Thymus (tissue), 11 donors: ENCODE results near the gene MAP7D1. TPM values are rescaled to one million over a fixed set of nuclear protein-coding genes. Genes with fewer than 3 reads are reported as not detected.
A peak's percentile ranks its signal among the peaks of the same experiment; 100 is the strongest.
"Not testable (repeated sequence)": the region's sequence is repeated elsewhere in the genome, so short reads cannot be mapped to it uniquely, and the experiment has no call there.

ENCODE experiments used
- DNase-seq, 9 donors: peaks; one replicate each; pipeline ENCODE4 v3.0.0-alpha.2; 2013; ENCODE audit warnings: low spot score in 9 of 9, low read depth in 6 of 9, missing footprints in 1 of 9
- H3K27ac ChIP-seq, 2 donors: one replicate each; pipeline ENCODE4 v1.5.1; 2013; ENCODE audit warnings: control low read depth in 1 of 2, low read depth in 1 of 2, low read length in 1 of 2, mild to moderate bottlenecking in 1 of 2, moderate library complexity in 1 of 2
- H3K27me3 ChIP-seq, 2 donors: one replicate each; pipeline ENCODE4 v1.5.1; 2013; ENCODE audit warnings: low read length in 1 of 2; ENCODE audit not compliant: control insufficient read depth in 2 of 2, insufficient read depth in 1 of 2
- H3K36me3 ChIP-seq, 2 donors: one replicate each; pipeline ENCODE4 v1.5.1; 2013; ENCODE audit warnings: low read length in 1 of 2, mild to moderate bottlenecking in 1 of 2, moderate library complexity in 1 of 2; ENCODE audit not compliant: control insufficient read depth in 2 of 2, insufficient read depth in 2 of 2
- H3K4me1 ChIP-seq, 2 donors: one replicate each; pipeline ENCODE4 v1.5.1; 2013; ENCODE audit warnings: low read length in 2 of 2; ENCODE audit not compliant: control insufficient read depth in 2 of 2, insufficient read depth in 2 of 2
- H3K4me3 ChIP-seq, 2 donors: one replicate each; pipeline ENCODE4 v1.5.1; 2013; ENCODE audit warnings: low read length in 2 of 2, control low read depth in 1 of 2, mild to moderate bottlenecking in 1 of 2
- H3K9me3 ChIP-seq, 2 donors: one replicate each; pipeline ENCODE4 v1.5.1; 2013; ENCODE audit warnings: low read length in 1 of 2, mild to moderate bottlenecking in 1 of 2; ENCODE audit not compliant: control insufficient read depth in 2 of 2, insufficient read depth in 1 of 2
- WGBS: extraction: QIAGEN DNeasy Blood & Tissue Kit; methylation state at CpG from one replicate; pipeline ENCODE4 v1.1.7; 2013; 5-methylcytosine and 5-hydroxymethylcytosine counted together
- polyA plus RNA-seq: library from polyadenylated mRNA; stranded (reverse); fragments of 200-250 nt; gene quantifications from one replicate; pipeline ENCODE4 v1.2.3, GENCODE V29; 2013
- total RNA-seq: library from RNA; stranded (reverse); fragments of 120-200 nt; gene quantifications from one replicate; pipeline ENCODE4 v1.2.4, GENCODE V29; 2013
- donor health status: healthy.

The MAP7D1 gene
- total and polyA plus RNA-seq, 2 donors: 31.9 to 68.6 TPM

- Histone ChIP-seq H3K4me3 (no peak overlapping the region), H3K36me3 (peaks cover 0 to 7% of the 10 kb centered on the region in 2 donors), H3K9me3 (no peaks in the 10 kb centered on the region), H3K27me3 (no peaks in the 10 kb centered on the region), H3K4me1 (peaks cover 36 to 67% of the 10 kb centered on the region in 2 donors), H3K27ac (no peak overlapping the region)
- 98% methylated on average over 6 of the region's 6 CpGs for WGBS
- DNase-seq: no peak
Measured at GRCh38 chr1:36154335-36154734, 1.6 kb upstream of the MAP7D1 start.

DNA sequence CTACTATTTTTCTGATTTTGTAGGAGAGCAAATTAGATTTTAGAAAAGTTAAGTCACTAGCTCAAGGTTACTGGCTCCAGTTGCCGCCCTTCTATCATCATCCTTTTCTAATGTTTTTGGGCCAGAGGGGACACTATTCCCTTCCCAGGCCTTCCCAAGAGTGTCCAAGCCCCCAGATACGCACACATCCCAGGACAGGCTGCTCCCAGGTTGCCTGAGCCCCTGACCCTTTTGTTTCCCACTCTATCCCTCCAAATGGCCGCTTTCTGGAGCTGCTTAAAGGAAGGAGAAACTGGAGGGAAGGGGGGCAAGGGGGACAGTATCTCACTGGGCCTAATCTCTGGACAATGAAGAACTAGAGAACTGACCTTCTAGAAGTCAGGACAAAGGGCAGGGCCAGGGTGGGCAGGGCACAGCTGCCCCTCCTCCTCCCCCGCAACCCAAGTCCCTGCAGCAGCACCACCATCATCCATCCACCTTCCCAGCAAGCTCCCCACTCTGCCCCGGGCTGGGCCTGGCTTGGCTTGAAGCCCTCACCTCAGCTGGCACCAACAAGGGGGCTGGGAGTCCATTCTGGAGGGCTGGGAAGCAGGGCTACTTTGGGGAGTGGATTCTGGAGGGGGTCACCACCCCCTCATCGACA, 1.1 kb upstream of the MAP7D1 start:
- Histone ChIP-seq H3K4me3 (peak overlapping the region; percentile 90 to 99), H3K9me3 (no peaks in the 10 kb centered on the region), H3K27ac (peak overlapping the region; percentile 92 to 95), H3K4me1 (peaks cover 33 to 69% of the 10 kb centered on the region in 2 donors), H3K36me3 (peaks cover 0 to 13% of the 10 kb centered on the region in 2 donors), H3K27me3 (no peaks in the 10 kb centered on the region)
- peak in 1 of 9 donors; percentile 36 for DNase-seq
- WGBS: 50% methylated on average over 6 of the region's 6 CpGs

DNA sequence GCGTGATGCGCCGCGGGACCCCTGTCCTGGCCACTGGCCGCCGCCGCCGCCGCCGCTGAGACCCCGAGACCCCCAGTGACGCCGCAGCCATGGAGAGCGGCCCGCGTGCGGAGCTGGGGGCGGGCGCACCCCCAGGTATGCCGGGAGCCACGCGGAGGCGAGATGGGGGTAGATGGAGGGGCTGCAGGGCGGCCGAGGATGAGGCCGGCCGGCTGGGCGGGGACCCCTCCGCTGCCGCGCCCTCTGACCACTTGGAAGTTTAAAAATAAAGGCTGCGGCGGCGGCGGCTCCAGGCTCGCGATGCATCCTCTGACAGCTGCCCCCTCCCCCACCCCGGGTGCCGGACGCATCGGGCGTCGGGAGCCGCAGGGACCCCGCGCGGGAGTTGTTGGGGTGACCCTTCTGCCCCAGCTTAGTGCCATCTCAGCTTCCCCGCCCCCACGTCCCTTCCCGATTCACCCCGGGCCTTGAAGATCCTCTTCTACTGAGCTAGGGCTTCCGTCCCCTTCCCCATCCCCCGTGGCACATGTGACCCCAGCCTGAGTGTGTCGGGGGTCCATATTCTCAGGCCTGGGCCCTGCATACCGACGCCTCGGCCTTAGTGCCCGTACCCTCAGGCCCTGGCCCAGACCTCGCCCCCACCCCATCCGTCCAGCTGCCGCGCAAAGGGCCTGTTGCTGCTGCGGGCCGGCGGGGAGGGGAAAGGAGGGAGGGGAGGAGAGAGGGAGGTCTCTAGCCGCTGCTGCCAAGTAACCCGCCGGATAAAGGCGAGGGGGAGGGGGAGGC, 562 bp downstream of the MAP7D1 start:
- H3K4me1 ChIP-seq: peaks cover 40 to 69% of the 10 kb centered on the region in 2 donors
- peak overlapping the region; percentile 83 to 95 for H3K27ac ChIP-seq
- peaks cover 1 to 4% of the 10 kb centered on the region in 2 donors for H3K9me3 ChIP-seq
- DNase-seq: peak in 5 of 9 donors; percentile 54 to 84 (median 65)
- H3K36me3 ChIP-seq: peaks cover 0 to 14% of the 10 kb centered on the region in 2 donors
- no peaks in the 10 kb centered on the region for H3K27me3 ChIP-seq
- WGBS: under 1% methylated on average over 69 of the region's 69 CpGs
- H3K4me3 ChIP-seq: peak overlapping the region; percentile 92 to 99

DNA sequence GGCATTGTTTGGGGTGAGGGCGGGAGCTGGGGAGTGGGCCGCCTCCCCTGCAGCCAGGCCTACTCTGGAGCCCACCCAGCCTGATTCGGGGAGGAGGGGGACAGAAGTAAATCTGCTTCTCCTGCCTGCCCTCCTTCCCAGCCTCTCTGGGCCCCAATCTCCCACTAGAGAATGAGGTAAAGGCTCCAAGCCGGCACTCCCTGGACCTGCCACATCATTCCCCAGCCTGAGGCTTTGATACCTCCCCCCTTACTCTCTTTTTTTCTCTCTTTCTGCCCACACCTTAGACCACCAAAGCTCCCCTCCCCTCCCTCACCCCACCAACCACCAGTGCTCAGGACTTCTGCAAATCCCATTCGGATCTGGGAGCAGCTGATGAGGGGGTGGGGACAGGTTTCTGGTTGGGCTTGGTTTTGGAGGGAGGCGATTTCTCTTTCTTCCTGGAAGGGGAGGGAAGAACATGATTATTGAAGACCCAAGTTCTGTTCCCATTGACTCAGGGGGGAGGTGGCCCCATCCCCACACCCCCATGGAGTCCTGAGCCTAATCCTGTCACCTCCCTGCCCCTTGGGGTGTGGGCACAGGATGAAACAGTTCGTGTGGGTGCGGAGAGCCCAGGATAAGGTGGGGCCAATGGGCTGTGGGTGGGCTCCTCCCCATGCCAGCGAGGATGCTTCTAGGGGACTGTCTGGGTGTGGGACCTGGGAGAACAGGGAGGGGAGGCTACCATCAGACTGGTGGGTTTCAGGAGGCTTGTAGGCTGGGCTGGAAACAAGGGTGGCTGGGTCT, 1.3 kb downstream of the MAP7D1 start:
- Histone ChIP-seq H3K4me1 (peaks cover 41 to 69% of the 10 kb centered on the region in 2 donors), H3K9me3 (peaks cover 1 to 4% of the 10 kb centered on the region in 2 donors), H3K4me3 (peak overlapping the region; percentile 92 to 99), H3K36me3 (peaks cover 4 to 14% of the 10 kb centered on the region in 2 donors), H3K27me3 (no peaks in the 10 kb centered on the region), H3K27ac (peak overlapping the region; percentile 83 to 95)
- WGBS: 8% methylated on average over 9 of the region's 9 CpGs
- peak in 1 of 9 donors; percentile 12 for DNase-seq

DNA sequence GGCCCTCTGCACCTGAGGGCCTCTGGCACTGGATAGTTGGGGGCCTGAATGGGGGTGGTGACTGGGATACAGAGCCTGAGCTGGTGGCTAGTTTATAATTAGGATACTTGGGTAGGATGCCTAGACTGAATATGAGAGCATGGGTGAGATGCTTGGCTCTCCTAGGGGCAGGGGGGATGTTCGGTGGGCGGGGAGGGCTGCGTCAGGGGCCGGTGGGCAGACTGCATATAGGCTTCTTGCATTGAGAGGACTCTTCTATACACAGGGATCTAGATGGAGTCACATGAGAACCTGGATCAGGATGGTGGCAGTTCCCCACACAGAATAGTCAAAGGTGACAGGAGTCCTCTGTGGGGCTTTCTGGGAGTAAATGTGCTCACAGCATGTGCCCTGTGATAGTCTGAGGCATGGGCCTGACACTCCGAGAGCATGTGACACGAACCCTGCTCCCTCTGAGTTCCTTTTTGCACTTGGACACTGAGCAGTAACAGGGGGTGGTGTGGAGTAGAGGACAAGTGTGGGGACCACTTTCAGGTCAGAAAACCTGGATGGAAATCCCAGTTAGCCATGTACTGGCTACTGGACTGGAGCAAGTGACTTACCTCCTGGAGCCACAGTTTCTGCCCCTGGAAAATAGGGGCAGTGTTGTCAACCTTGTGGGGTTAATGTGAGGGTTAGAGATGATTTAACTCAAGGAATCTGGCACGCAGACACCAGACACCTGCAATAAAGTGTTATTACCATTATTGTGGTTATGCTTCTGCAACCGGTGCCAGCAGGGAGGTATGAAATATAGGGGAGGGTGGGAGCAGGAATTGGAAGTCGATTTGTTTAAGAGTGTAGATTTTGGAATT, 2.2 kb downstream of the MAP7D1 start:
- Histone ChIP-seq H3K4me1 (peaks cover 42 to 67% of the 10 kb centered on the region in 2 donors), H3K9me3 (peaks cover 1 to 4% of the 10 kb centered on the region in 2 donors), H3K4me3 (peak overlapping the region; percentile 5 to 92), H3K27ac (peak overlapping the region; percentile 47 to 83), H3K36me3 (peaks cover 5 to 20% of the 10 kb centered on the region in 2 donors), H3K27me3 (no peaks in the 10 kb centered on the region)
- DNase-seq: peak in 1 of 9 donors; percentile 21
- WGBS: 60% methylated on average over 9 of the region's 9 CpGs

DNA sequence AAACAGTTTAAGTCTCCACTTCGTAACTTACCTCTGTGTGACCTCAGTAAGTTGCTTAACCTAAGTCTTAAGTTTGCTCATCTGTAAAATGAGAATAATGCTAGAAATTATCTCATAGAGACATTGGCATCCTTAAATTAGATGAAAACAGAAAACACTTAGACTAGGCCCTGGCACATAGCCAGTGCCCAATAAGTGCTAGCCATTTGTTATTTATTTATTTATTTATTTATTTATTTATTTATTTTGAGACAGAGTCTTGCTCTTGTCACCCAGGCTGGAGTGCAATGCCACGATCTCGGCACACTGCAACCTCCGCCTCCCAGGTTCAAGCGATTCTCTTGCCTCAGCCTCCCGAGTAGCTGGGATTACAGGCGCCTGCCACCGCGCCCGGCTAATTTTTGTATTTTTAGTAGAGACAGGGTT, 2.9 kb downstream of the MAP7D1 start:
- peaks cover 42 to 67% of the 10 kb centered on the region in 2 donors for H3K4me1 ChIP-seq
- peaks cover 5 to 20% of the 10 kb centered on the region in 2 donors for H3K36me3 ChIP-seq
- 96% methylated on average over 10 of the region's 10 CpGs for WGBS
- not testable (repeated sequence) for DNase-seq, H3K9me3 ChIP-seq, H3K27me3 ChIP-seq, H3K4me3 ChIP-seq
- peak overlapping the region; percentile 25 to 83 for H3K27ac ChIP-seq

DNA sequence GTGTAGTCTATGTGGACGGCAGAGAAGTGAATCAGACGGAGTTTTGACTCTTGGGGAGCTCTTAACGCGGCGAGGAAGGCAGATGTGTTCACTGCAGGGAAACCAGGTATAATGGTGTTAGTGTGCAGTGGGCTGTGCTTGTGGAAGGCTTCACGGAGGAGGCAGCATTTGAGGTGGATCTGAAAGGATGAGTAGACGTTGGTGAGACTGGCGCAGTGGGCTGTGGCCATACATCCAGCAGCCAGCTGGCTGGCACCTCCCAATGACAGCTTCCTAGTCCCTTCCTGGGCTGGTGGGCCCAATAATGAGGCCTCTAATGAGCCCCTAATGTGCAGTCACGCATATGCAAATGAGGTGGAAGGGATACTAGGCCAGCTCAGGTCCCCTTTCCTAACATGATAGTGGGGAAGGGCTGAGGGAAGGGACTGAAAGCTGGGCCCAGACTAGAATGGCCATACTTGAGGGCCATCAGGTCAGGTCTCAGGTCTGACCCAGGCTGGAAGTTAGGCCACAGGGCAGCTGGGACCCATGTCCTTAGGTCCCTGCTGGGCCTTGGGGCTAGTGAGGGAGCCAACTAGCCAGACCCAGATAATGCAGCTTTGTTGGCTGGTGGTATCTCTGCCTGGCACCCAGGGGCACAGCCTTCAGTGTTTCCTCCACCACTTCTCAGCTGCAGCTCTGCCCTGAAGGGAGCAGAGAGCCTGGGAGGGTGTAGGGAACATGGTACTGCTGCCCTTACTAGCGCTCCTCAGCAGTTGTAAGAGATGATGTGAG, 3.8 kb downstream of the MAP7D1 start:
- Histone ChIP-seq H3K4me3 (peak overlapping the region in 1 of 2 donors; percentile 39), H3K27me3 (no peaks in the 10 kb centered on the region), H3K27ac (peak overlapping the region; percentile 94 to 95), H3K36me3 (peaks cover 5 to 20% of the 10 kb centered on the region in 2 donors), H3K4me1 (peaks cover 40 to 66% of the 10 kb centered on the region in 2 donors), H3K9me3 (peaks cover 1 to 4% of the 10 kb centered on the region in 2 donors)
- peak in 1 of 9 donors; percentile 16 for DNase-seq
- 94% methylated on average over 10 of the region's 10 CpGs for WGBS
